GM10847 (cell line): ENCODE data around the gene CCDC106.

Experiments
- POLR2A ChIP-seq: IDR thresholded peaks from 2 replicates; pipeline ENCODE4 v1.6.1; 2011; ENCODE audit not compliant: insufficient read length; ENCODE audit errors: extremely low read depth

Gene CCDC106

DNA sequence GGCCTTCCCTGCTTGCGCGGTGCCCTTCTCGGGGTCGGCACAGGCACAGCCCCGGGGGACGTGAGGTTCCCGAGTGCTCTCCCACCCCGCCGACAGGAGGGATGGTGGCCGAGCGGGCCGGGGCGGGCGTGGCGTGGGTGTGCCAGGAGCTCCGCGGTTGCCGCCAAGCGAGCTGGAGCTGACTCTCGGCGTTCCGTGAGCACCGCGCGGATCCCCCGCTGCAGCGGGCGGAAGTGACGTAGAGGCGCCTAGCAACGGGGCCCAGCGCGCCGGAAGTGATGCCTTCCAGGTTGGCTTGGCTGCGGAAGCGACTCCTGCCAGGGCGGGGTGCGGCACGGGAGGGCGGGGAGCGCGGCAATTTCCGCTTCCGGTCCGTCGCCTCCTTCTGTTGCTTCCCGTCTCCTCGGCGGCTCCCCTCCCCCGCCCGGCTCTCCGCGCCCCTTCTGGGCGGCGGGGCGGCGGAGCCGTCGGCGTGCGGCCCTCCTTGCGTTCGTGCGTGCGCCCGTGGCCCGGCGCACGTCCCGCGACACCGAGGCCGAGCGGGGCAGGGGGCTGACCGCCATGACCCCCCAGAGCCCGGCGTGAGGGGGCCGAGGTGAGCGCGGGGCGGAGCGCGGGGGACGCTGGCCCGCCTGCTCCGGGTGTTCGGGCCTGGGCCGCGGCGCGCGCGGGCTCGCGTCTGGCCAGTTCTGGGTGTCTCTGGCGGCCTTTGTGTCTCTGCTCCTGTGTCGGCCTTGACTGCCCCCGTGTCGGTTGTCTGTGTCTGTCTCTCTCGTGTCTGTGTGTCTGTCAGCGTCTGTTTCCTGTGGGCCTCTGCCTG is 27.0 kb downstream of the CCDC106 start, which contains the start of gene EPN1:
Gene EPN1, plus strand, starts transcription at position 386 of the 820 bp plus-strand sequence. CDS start 3,402 bp downstream, outside the sequence.
- peak; percentile 23 for TF ChIP-seq POLR2A

DNA sequence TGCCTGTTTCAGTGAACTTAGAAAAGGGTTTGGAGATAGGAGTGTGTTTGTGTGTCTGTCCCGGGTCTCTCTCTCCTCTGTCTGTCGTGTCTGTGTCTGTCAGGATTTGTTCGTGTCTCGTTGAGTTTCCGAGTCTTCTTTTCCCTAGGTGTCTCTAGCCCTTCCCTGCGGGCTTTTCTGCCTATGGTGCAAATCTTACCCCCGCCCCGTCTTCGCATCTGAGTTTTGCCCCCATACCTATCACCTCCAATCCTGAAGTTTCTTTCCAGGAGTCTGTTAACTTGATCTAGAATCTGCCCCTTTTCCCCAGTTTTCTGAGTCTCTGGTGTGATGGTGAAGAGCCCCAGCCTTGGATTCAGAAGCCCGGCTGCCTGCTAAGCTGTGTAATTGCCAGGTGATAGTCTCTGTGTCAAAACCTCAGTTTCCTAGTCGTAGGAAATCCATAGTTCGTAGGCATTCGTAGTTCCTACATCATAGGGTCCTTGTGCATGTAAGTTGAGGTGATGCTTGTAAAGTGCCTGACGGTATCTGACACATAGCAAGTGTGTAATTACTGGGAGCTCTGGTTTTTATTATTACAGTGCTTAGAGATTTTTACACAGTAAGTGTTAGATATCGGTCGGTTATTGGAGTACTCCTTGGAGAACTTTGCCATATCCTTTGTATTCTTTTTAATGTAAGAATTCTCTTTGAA is 27.8 kb downstream of the CCDC106 start:
- TF ChIP-seq POLR2A = no peak

DNA sequence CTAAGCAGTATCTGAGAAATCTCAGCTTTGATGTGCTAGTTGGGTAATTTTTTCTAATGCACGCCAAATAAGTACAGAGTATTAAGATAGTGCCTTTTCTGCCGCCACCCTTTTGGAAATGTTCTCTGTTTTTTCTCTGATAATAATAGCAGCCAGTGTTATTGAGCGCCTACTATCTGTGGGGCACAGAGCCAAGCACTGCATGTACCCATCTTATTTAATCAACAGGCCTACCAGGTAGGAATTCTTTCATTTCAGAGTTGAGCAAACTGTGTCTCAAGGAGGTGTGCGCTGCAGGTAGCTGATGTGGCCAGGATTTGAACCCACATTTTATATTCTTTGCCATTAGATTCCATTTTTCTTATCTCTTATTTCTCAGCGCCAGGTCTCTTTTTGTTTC is 28.4 kb downstream of the CCDC106 start:
- TF ChIP-seq POLR2A = no peak

DNA sequence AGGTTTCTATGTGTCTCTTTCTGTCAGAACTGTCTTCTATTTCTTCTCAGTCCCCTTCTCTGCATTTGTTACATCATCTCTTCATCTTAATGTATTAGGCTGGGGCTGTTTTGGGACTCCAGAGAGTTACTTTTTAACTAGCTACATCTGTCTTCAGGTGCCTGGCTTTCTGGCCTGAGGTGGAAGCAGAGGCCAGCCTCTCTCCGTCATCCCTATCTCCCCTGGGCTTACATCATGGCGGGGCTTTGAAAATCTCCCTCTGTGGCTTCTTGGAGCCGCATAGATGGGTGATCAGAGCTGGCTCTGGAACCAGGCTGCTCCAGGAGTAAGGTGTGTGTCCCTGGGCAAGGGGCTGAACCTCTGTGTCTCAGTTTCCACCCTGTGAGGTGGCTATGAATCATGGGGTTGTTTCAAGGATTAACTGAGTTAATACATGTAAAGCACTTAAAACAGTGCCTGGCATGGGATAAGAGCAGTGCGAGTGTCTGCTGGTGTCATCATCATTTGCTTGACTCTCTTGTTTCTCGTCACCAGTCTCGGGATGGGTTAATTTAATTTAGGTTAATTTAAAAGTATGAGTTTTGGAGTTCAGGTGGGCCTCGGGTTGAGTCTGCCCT is 29.0 kb downstream of the CCDC106 start:
- TF ChIP-seq POLR2A = no peak

DNA sequence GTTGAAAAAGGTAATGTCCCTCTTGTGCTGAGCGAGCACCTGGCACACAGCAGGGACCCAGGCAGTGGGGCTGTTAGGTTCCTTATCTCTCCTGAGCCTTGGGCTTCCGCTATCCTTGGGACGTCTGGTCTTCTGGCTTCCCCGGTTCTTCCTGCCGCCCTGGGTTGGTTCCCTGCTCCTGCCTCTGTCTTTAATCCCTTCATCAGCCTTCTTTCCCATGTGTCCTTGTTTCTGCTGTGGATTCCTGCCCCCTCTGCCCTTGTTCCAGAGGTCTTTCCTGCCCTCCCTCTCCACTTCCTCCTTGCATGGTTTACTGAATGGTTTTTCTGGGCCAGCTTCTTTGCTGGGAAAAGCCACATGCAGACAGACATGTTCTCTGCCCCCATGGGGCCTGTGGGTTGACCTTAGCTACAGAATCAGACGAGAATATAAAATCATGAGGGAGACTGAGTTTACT is 29.6 kb downstream of the CCDC106 start:
- no peak for TF ChIP-seq POLR2A

DNA sequence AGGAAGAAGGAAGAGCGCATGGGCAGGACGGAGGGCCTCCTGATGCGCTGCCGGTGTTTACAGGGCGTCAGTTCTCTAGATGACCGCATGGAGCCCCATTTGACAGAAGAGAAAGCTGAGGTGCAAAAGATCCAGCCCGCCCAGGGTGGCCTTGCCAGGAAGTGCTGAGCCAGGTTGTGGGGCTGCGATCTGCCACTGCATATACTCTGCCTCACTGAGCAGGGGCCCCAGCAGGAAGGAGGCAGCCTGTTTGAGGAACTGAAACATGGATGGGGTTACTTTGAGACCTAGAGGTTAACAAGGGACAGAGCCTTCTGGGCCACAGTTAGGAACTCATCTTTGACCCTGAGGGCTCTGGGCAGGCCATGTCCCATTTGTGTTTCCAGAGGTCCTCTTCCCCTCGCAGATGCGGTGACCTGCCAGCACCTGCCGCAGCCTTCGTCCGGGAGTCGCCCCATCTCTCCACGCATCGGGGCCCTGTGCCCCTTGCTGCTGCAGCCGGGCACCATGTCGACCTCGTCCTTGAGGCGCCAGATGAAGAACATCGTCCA is 30.2 kb downstream of the CCDC106 start:
- peak; percentile 22 for TF ChIP-seq POLR2A

DNA sequence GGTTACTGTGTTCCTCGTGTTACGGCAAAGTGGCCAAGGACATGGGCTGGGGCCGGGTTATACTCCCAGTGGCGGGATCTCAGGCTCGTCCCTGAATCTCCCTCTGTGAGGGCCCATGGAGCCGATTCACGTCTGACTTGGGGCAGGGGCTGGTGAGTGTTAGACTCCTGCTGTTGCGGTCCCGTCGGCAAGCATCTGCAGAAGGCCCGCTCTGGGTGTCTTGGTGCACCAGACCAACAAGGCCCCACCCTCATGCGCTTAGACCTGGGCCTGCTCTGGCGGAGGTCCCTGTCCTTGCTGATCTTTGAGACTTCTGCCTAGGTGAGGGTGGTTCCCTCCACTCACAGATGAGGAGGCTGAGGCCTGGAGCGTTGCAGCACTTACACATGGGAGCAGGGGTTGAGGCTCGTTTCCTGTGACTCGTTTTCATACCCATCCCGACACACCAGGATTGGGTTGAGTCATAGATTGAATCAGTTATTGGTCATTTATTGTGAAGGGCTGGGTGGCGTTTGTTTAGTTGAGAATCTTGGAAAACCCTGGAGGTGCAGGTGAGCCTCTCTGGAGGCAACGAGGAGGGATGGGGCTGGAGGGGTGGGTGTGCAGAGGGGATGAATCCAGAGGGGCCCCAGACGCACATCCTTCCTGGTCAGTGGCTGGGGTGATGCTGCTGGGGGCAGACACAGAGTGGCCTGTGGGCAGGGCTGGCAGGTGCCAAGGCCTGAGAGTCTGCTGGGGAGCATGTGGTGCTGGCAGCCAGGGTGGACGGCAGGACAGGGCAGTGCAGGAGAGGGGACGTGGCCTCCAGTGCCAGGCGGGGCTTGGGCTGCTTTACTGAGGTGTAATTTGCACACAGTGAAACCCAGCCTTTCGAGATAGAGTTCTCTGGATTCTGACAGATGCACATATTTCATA is 31.6 kb downstream of the CCDC106 start:
- TF ChIP-seq POLR2A = no peak

DNA sequence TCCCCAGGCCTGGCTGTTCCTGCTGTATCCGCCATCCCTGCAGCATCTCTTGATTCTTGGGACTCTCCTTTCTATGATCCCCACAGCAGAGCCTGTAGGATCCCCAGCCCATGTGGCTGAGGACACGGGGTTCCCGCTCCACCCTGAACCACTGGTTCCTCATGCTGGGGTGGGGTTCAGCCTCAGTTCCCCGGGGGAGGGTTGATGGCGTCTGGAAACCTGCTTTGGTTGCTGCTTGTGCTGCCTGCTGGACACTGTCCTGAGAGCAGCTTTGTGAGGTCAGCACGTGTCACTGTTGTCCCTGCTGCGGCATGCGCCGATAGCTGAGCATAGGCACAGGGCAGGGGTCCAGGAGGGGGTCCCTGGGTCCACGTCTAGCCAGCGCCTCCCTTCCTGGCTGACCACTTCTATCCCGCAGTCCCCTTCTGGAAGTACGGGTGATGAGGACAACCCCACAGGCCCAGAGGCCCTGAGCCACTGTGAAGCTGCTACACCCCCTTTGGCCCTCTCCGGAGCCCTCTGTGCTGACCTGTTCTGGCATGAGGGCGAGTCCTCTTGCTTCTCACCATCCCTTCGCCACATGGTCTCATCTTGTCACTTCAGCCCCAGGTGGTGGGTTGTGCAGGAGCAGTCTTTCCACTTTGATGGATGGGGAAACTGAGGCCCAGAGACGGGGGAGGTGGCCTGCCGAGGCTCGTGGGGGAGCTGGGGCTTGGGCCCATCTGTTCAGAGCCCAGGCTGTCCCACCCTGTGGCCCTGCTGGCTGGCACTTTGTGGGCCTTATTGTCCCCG is 32.5 kb downstream of the CCDC106 start:
- TF ChIP-seq POLR2A = no peak

DNA sequence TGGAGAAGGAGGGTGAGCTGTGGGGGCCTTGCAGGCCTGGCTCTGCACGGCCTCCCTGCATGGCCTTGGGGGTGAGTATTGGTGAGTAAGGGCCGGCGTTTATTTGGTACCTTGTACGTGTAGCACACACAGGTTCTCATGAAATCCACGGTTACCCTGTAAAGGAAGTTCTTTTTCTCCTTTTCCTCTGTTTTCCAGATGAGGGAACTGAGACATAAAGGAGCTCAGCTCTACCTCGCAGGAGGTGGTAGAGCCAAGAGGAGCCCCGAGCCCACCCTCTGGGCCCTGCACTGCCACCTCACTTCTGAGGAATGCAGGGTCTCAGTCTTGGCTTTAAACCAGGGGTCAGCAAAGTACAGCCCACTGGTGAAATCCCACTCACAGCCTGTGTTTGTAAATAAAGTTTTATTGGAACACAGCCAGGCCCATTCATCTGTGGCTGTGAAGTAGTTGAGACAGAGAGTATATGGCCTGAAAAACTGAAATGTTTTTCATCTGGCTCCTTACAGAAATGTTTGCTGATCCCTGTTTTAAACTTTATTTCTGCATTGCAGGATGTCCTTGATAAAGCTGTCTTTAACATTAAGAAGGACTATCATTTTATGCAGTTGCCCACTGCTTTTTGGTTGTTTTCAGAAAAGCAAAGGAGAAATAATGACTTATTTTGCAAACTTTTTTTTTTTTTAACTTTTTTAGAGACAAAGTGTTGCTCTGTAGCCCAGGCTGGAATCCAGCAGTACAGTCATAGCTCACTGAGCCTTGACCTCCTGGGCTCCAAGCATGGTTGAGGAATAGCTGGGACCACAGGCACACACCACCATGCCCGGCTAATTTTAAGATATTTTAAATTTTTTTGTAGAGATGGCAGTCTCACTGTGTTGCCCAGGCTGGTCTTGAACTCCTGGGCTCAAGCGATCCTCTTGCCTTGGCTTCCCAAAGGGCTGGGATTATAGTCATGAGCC is 33.4 kb downstream of the CCDC106 start:
- TF ChIP-seq POLR2A = no peak

DNA sequence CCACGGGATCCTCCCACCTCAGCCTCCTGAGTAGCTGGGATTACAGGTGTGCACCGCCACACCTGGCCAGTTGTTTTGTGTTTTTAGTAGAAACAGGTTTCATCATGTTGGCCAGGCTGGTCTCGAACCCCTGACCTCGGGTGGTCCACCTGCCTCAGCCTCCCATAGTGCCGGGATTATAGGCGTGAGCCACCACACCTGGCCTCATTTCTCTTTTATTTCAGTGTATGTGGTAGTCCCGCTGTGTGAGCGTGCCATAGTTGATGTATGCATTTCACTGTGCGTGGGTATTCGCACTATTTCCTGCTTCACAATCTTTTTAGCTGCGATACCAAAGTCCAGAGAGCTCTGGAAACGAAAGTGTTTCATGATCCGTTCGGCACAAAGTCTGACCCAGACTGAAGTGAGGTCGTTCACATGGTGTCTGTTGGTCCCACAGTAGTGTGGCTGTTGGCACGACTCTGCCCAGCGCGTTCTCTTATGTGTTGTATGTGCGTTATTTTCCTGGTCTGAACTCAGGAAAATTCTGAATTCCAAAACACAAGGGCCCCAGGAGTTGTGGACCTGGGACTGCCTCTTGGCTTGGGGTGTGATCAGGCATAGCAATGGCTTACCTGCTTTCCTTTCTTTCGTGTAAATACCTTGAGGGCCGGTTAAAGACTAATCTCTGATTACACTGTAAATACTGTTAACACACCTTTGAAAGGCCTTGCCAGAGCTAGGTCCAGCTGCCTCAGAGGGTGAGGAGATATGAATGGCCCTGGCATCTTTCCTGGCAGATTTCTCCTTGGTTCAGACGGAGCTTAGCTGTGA is 35.6 kb downstream of the CCDC106 start:
- no peak for TF ChIP-seq POLR2A

DNA sequence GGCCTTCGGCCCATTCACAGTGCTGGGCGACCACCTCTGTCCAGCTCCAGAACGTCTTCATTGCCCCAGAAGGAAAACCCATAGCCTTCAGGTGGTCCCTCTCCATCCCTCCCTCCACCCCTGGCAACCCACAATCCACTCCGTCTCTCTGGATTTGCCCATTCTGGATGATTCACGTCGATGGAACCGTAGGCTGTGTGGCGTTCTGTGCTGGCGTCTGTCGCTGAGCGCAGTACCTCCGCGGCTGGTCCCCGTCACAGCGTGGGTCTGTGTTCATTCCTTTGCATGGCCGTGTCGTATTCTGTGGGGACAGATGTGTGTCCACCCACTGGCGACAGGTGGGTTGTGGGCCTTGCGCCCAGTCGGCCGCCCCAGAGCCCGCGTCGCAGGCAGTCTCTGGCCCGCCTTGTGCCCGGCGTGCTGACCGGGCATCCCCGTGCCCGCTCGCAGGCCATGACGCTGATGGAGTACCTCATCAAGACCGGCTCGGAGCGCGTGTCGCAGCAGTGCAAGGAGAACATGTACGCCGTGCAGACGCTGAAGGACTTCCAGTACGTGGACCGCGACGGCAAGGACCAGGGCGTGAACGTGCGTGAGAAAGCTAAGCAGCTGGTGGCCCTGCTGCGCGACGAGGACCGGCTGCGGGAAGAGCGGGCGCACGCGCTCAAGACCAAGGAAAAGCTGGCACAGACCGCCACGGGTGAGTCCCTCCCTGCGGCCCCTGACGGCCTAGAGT is 37.1 kb downstream of the CCDC106 start:
- no peak for TF ChIP-seq POLR2A
